GM19043 (cell line): ENCODE data around the gene RBBP8.
"Not testable (repeated sequence)": the region's sequence is repeated elsewhere in the genome, so short reads cannot be mapped to it uniquely, and the experiment has no call there.

Experiments
- ATAC-seq: cut with Tn5 transposase; IDR thresholded peaks from one replicate; pipeline ENCODE4 v1.9.1; 2021; ENCODE audit warnings: low read depth; ENCODE audit not compliant: unreplicated experiment

Gene RBBP8

GRCh38 chr18:22939649-22940048 lies 6.5 kb downstream of the RBBP8 start:
- no peak for ATAC-seq

GRCh38 chr18:22943847-22944246 lies 10.7 kb downstream of the RBBP8 start:
- no peak for ATAC-seq

- no peak for ATAC-seq
Measured at GRCh38 chr18:22946217-22946616, 13.1 kb downstream of the RBBP8 start.

GRCh38 chr18:22946846-22947245 lies 13.7 kb downstream of the RBBP8 start:
- ATAC-seq, result no peak

- no peak for ATAC-seq
Measured at GRCh38 chr18:22951823-22952222, 18.7 kb downstream of the RBBP8 start.

GRCh38 chr18:22952525-22952924 lies 19.4 kb downstream of the RBBP8 start:
- no peak for ATAC-seq

GRCh38 chr18:22953982-22954381 lies 20.9 kb downstream of the RBBP8 start:
- not testable (repeated sequence) for ATAC-seq

- no peak for ATAC-seq
Measured at GRCh38 chr18:22956226-22956625, 23.1 kb downstream of the RBBP8 start.

GRCh38 chr18:22961156-22961555 lies 28.0 kb downstream of the RBBP8 start:
- no peak for ATAC-seq

GRCh38 chr18:22962004-22962403 lies 28.9 kb downstream of the RBBP8 start:
- ATAC-seq, result no peak

- ATAC-seq, result no peak
Measured at GRCh38 chr18:22964116-22964515, 31.0 kb downstream of the RBBP8 start.

- no peak for ATAC-seq
Measured at GRCh38 chr18:22964722-22965121, 31.6 kb downstream of the RBBP8 start.

GRCh38 chr18:22971038-22971437 lies 37.9 kb downstream of the RBBP8 start:
- ATAC-seq, result no peak

- ATAC-seq, result no peak
Measured at GRCh38 chr18:22974001-22974400, 40.9 kb downstream of the RBBP8 start.

GRCh38 chr18:22974707-22975106 lies 41.6 kb downstream of the RBBP8 start:
- no peak for ATAC-seq

GRCh38 chr18:22975508-22975907 lies 42.4 kb downstream of the RBBP8 start:
- no peak for ATAC-seq

- no peak for ATAC-seq
Measured at GRCh38 chr18:22977847-22978701, 44.9 kb downstream of the RBBP8 start.

GRCh38 chr18:22980394-22980793 lies 47.3 kb downstream of the RBBP8 start:
- no peak for ATAC-seq

- no peak for ATAC-seq
Measured at GRCh38 chr18:22981274-22982133, 48.4 kb downstream of the RBBP8 start.

- no peak for ATAC-seq
Measured at GRCh38 chr18:22983175-22983574, 50.0 kb downstream of the RBBP8 start.

- ATAC-seq, result no peak
Measured at GRCh38 chr18:22985250-22985649, 52.1 kb downstream of the RBBP8 start.
